H9 (cell line): Measurements from ENCODE around the gene DCT. TPM values are rescaled to one million over a fixed set of nuclear protein-coding genes. Genes with fewer than 3 reads are reported as not detected.

ENCODE experiments used
- DNase-seq: peaks from one replicate; pipeline ENCODE4 v3.0.0-alpha.2; 2017
- H2AFZ ChIP-seq: one replicate; pipeline ENCODE4 v1.6.1; 2013; ENCODE audit warnings: mild to moderate bottlenecking, low read length, control low read depth, moderate library complexity
- H2AK5ac ChIP-seq: 2 replicates; pipeline ENCODE4 v1.6.1; 2013; ENCODE audit warnings: low read length, control low read depth, mixed read lengths; ENCODE audit not compliant: insufficient read length
- H2BK120ac ChIP-seq: one replicate; pipeline ENCODE4 v1.6.1; 2013; ENCODE audit warnings: low read depth, mild to moderate bottlenecking, low read length, control low read depth, inconsistent platforms; ENCODE audit not compliant: poor library complexity, severe bottlenecking
- H2BK12ac ChIP-seq: 2 replicates; pipeline ENCODE4 v1.6.1; 2013; ENCODE audit warnings: low read length, control low read depth, mixed read lengths, low read depth; ENCODE audit not compliant: insufficient read length
- H2BK15ac ChIP-seq: 2 replicates; pipeline ENCODE4 v1.6.1; 2013; ENCODE audit warnings: low read depth, low read length, control low read depth
- H2BK20ac ChIP-seq: one replicate; pipeline ENCODE4 v1.6.1; 2013; ENCODE audit warnings: low read depth, mild to moderate bottlenecking, low read length, control low read depth, inconsistent platforms; ENCODE audit not compliant: poor library complexity, severe bottlenecking
- H2BK5ac ChIP-seq: 2 replicates; pipeline ENCODE4 v1.6.1; 2013; ENCODE audit warnings: low read length, control low read depth, mixed read lengths; ENCODE audit not compliant: insufficient read length
- H3K14ac ChIP-seq: 2 replicates; pipeline ENCODE4 v1.6.1; 2013; ENCODE audit warnings: low read length, control low read depth; ENCODE audit not compliant: insufficient read depth
- H3K18ac ChIP-seq: 2 replicates; pipeline ENCODE4 v1.6.1; 2013; ENCODE audit warnings: low read depth, mild to moderate bottlenecking, mixed read lengths, low read length, control low read depth; ENCODE audit not compliant: insufficient read length
- H3K23ac ChIP-seq: 2 replicates; pipeline ENCODE4 v1.6.1; 2013; ENCODE audit warnings: low read length, control low read depth, mixed read lengths, low read depth; ENCODE audit not compliant: insufficient read length
- H3K23me2 ChIP-seq: 2 replicates; pipeline ENCODE4 v1.6.1; 2013; ENCODE audit warnings: low read depth, mild to moderate bottlenecking, mixed read lengths, low read length, control low read depth; ENCODE audit not compliant: insufficient read length, poor library complexity, severe bottlenecking
- H3K27ac ChIP-seq: 2 replicates; pipeline ENCODE4 v1.5.1; 2013; ENCODE audit warnings: low read length, control low read depth, mixed read lengths, low read depth; ENCODE audit not compliant: insufficient read length
- H3K27me3 ChIP-seq: 2 replicates; pipeline ENCODE4 v1.6.1; 2013; ENCODE audit warnings: low read length, control low read depth, inconsistent platforms; ENCODE audit not compliant: insufficient read depth
- H3K4ac ChIP-seq: 2 replicates; pipeline ENCODE4 v1.6.1; 2013; ENCODE audit warnings: low read depth, mild to moderate bottlenecking, control low read depth, inconsistent platforms, low read length, moderate library complexity
- H3K4me1 ChIP-seq: 2 replicates; pipeline ENCODE4 v1.6.1; 2013; ENCODE audit warnings: low read length, control low read depth, inconsistent platforms; ENCODE audit not compliant: insufficient read depth
- H3K4me2 ChIP-seq: 2 replicates; pipeline ENCODE4 v1.6.1; 2013; ENCODE audit warnings: low read length, control low read depth, mixed read lengths; ENCODE audit not compliant: insufficient read length, insufficient read depth
- H3K56ac ChIP-seq: 2 replicates; pipeline ENCODE4 v1.6.1; 2013; ENCODE audit warnings: low read depth, mild to moderate bottlenecking, mixed read lengths, low read length, control low read depth; ENCODE audit not compliant: insufficient read length
- H3K79me1 ChIP-seq: 2 replicates; pipeline ENCODE4 v1.6.1; 2013; ENCODE audit warnings: low read depth, mild to moderate bottlenecking, moderate library complexity, low read length, control low read depth, inconsistent platforms; ENCODE audit not compliant: insufficient read depth, poor library complexity, severe bottlenecking
- H3K79me2 ChIP-seq: 2 replicates; pipeline ENCODE4 v1.6.1; 2013; ENCODE audit warnings: low read length, control low read depth, inconsistent platforms; ENCODE audit not compliant: insufficient read depth
- H3K9ac ChIP-seq: 2 replicates; pipeline ENCODE4 v1.6.1; 2013; ENCODE audit warnings: low read length, control low read depth, mixed read lengths; ENCODE audit not compliant: insufficient read length; ENCODE audit errors: extremely low read depth
- H3K9me3 ChIP-seq: one replicate; pipeline ENCODE4 v1.6.1; 2013; ENCODE audit warnings: low read depth, low read length, inconsistent platforms; ENCODE audit not compliant: control insufficient read depth
- H3T11ph ChIP-seq: one replicate; pipeline ENCODE4 v1.6.1; 2013; ENCODE audit warnings: mild to moderate bottlenecking, low read length, control low read depth, inconsistent platforms
- H4K20me1 ChIP-seq: one replicate; pipeline ENCODE4 v1.6.1; 2013; ENCODE audit not compliant: control insufficient read depth, insufficient read length, insufficient read depth
- H4K5ac ChIP-seq: 2 replicates; pipeline ENCODE4 v1.6.1; 2013; ENCODE audit warnings: low read depth, mild to moderate bottlenecking, mixed read lengths, low read length, control low read depth; ENCODE audit not compliant: insufficient read length
- H4K8ac ChIP-seq: replicated peaks from 2 replicates; pipeline ENCODE4 v1.6.1; 2013; ENCODE audit warnings: low read length, control low read depth, mixed read lengths, low read depth; ENCODE audit not compliant: insufficient read length
- H4K91ac ChIP-seq: 2 replicates; pipeline ENCODE4 v1.6.1; 2013; ENCODE audit warnings: low read depth, mild to moderate bottlenecking, moderate library complexity, mixed read lengths, low read length, control low read depth; ENCODE audit not compliant: insufficient read length
- H3K27ac Mint-ChIP-seq, 3 experiments: 2 replicates in 2 of 3; 3 replicates in 1 of 3; pipeline ENCODE4 v1.8.0; 2020 to 2021; ENCODE audit warnings: mixed read lengths in 3 of 3, mild to moderate bottlenecking in 1 of 3, moderate library complexity in 1 of 3
- H3K27me3 Mint-ChIP-seq: 2 replicates; pipeline ENCODE4 v1.8.0; 2021; ENCODE audit warnings: low read depth, mild to moderate bottlenecking, moderate library complexity, mixed read lengths
- H3K36me3 Mint-ChIP-seq, 3 experiments: 2 replicates in 2 of 3; 3 replicates in 1 of 3; pipeline ENCODE4 v1.8.0; 2020 to 2021; ENCODE audit warnings: low read depth in 3 of 3, mixed read lengths in 3 of 3; ENCODE audit not compliant: insufficient read depth in 1 of 3
- H3K4me1 Mint-ChIP-seq, 2 experiments: 2 replicates each; pipeline ENCODE4 v1.8.0; 2020; ENCODE audit warnings: mixed read lengths in 2 of 2
- H3K4me3 Mint-ChIP-seq, 2 experiments: 2 replicates in 1 of 2; 3 replicates in 1 of 2; pipeline ENCODE4 v1.8.0; 2020 to 2021; ENCODE audit warnings: mild to moderate bottlenecking in 2 of 2, mixed read lengths in 2 of 2, moderate library complexity in 1 of 2
- H3K9me3 Mint-ChIP-seq, 2 experiments: 2 replicates in 1 of 2; 3 replicates in 1 of 2; pipeline ENCODE4 v1.8.0; 2020; ENCODE audit warnings: mild to moderate bottlenecking in 2 of 2, mixed read lengths in 2 of 2, moderate library complexity in 1 of 2
- CTCF ChIP-seq: fragments of 200-600 bp; sonication (generic); conservative IDR thresholded peaks from 3 replicates; pipeline ENCODE4 v1.8.0; 2021; ENCODE audit warnings: antibody characterized with exemption, mild to moderate bottlenecking
- WGBS: extraction: QIAGEN DNeasy Blood & Tissue Kit; methylation state at CpG from one replicate; pipeline ENCODE4 v1.1.7; 2013; ENCODE audit warnings: missing lambda C conversion rate, low lambda C conversion rate, mixed read lengths; ENCODE audit not compliant: insufficient read length; ENCODE audit errors: extremely low coverage; 5-methylcytosine and 5-hydroxymethylcytosine counted together
- total RNA-seq: library from RNA; stranded (reverse); gene quantifications from 2 replicates; pipeline ENCODE4 v1.2.1, GENCODE V29; 2021

The DCT gene
- total RNA-seq, 1 experiment from 2014 or later: not detected

- no CpG with 5 or more reads among the region's 1 CpG for WGBS
- Histone ChIP-seq H2AK5ac (no peak overlapping the region), H2BK5ac (no peak overlapping the region), H4K20me1 (no peaks in the 10 kb centered on the region), H3K27me3 (no peaks in the 10 kb centered on the region), H3K18ac (no peak overlapping the region), H2BK120ac (no peak overlapping the region), H3K4me1 (no peaks in the 10 kb centered on the region), H2BK15ac (no peak overlapping the region), H3K14ac (no peak overlapping the region), H3T11ph (no peak overlapping the region), H3K56ac (no peak overlapping the region), H3K27ac (no peak overlapping the region), H2AFZ (no peak overlapping the region), H3K23me2 (no peaks in the 10 kb centered on the region), H3K4me2 (no peak overlapping the region), H3K23ac (no peak overlapping the region), H4K5ac (no peak overlapping the region), H4K8ac (no peak overlapping the region), H3K79me2 (no peaks in the 10 kb centered on the region), H3K4ac (no peak overlapping the region), H2BK12ac (no peak overlapping the region), H2BK20ac (no peak overlapping the region), H3K79me1 (no peaks in the 10 kb centered on the region), H4K91ac (no peak overlapping the region), H3K9me3 (no peaks in the 10 kb centered on the region), H3K9ac (no peak overlapping the region)
- Mint-ChIP-seq H3K4me1 (no peaks in the 10 kb centered on the region), H3K27me3 (no peaks in the 10 kb centered on the region), H3K36me3 (no peaks in the 10 kb centered on the region), H3K4me3 (no peak overlapping the region), H3K27ac (no peak overlapping the region), H3K9me3 (no peaks in the 10 kb centered on the region)
- DNase-seq: no peak
- TF ChIP-seq CTCF: no peak
Observed at GRCh38 chr13:94459116-94459515, 20.4 kb downstream of the DCT start.
